ENCODE data around the gene CEP85L. TPM values are rescaled to one million over a fixed set of nuclear protein-coding genes. Genes with fewer than 3 reads are reported as not detected.

The CEP85L gene
- total RNA-seq, 4 donors from 2014 or later: 5.3 to 10.5 (median 8.7) TPM

GRCh38 chr6:118591897-118592296 lies 59.5 kb downstream of the CEP85L start:
- Histone ChIP-seq H3K27me3 (no peaks in the 10 kb centered on the region), H3K36me3 (no peaks in the 10 kb centered on the region), H3K27ac (no peak overlapping the region), H3K4me1 (peaks cover 0 to 6% (median 0%) of the 10 kb centered on the region in 4 donors), H3K4me3 (no peak overlapping the region), H3K9me3 (no peaks in the 10 kb centered on the region)
- TF ChIP-seq EP300 (IDR thresholded peaks at IDR 0.05; ENCODE audit: low read depth): no peak
- TF ChIP-seq POLR2A (IDR thresholded peaks at IDR 0.05): no peak
- TF ChIP-seq POLR2AphosphoS5 (IDR thresholded peaks at IDR 0.05): no peak
- TF ChIP-seq, protein P1, sequence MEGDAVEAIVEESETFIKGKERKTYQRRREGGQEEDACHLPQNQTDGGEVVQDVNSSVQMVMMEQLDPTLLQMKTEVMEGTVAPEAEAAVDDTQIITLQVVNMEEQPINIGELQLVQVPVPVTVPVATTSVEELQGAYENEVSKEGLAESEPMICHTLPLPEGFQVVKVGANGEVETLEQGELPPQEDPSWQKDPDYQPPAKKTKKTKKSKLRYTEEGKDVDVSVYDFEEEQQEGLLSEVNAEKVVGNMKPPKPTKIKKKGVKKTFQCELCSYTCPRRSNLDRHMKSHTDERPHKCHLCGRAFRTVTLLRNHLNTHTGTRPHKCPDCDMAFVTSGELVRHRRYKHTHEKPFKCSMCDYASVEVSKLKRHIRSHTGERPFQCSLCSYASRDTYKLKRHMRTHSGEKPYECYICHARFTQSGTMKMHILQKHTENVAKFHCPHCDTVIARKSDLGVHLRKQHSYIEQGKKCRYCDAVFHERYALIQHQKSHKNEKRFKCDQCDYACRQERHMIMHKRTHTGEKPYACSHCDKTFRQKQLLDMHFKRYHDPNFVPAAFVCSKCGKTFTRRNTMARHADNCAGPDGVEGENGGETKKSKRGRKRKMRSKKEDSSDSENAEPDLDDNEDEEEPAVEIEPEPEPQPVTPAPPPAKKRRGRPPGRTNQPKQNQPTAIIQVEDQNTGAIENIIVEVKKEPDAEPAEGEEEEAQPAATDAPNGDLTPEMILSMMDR (IDR thresholded peaks at IDR 0.05): no peak
- 71 to 73% methylated on average over 3 of the region's 3 CpGs for WGBS, 2 donors (ENCODE audit: low coverage in 1 of 2)
- in situ Hi-C loops (cut with MboI; ENCODE audit: low pct_ligation_motif_present in 1 of 4, low pct_unique_long_range_greater_than_20kb in 1 of 4, low sequenced_read_pairs in 3 of 4): no loop called here
- intact Hi-C loops (cut with DNase I; ENCODE audit: low total_unique reads): no loop called here
- DNase-seq: no peak

- intact Hi-C loops (cut with DNase I; ENCODE audit: low total_unique reads): no loop called here
- 65 to 73% methylated on average over 6 of the region's 6 CpGs for WGBS, 2 donors (ENCODE audit: low coverage in 1 of 2)
- no peak overlapping the region for H3K4me3 ChIP-seq
- DNase-seq: no peak
- no peaks in the 10 kb centered on the region for H3K27me3 ChIP-seq
- in situ Hi-C loops (cut with MboI; ENCODE audit: low pct_ligation_motif_present in 1 of 4, low pct_unique_long_range_greater_than_20kb in 1 of 4, low sequenced_read_pairs in 3 of 4): no loop called here
- H3K4me1 ChIP-seq: peaks cover 0 to 17% (median 3%) of the 10 kb centered on the region in 4 donors
- no peak overlapping the region for H3K27ac ChIP-seq
- no peaks in the 10 kb centered on the region for H3K36me3 ChIP-seq
- H3K9me3 ChIP-seq: no peaks in the 10 kb centered on the region
- TF ChIP-seq POLR2A (IDR thresholded peaks at IDR 0.05): no peak
- TF ChIP-seq POLR2AphosphoS5 (IDR thresholded peaks at IDR 0.05): no peak
- TF ChIP-seq, protein P1 (IDR thresholded peaks at IDR 0.05): no peak
- TF ChIP-seq EP300 (IDR thresholded peaks at IDR 0.05; ENCODE audit: low read depth): no peak
Observed at GRCh38 chr6:118589649-118590365, 61.6 kb downstream of the CEP85L start.

- 75 to 83% methylated on average over 1 to 4 of the region's 4 CpGs for WGBS, 2 donors (ENCODE audit: low coverage in 1 of 2)
- in situ Hi-C loops (cut with MboI; ENCODE audit: low pct_ligation_motif_present in 1 of 4, low pct_unique_long_range_greater_than_20kb in 1 of 4, low sequenced_read_pairs in 3 of 4): no loop called here
- Histone ChIP-seq H3K27ac (no peak overlapping the region), H3K4me3 (no peak overlapping the region), H3K36me3 (no peaks in the 10 kb centered on the region), H3K9me3 (no peaks in the 10 kb centered on the region), H3K27me3 (no peaks in the 10 kb centered on the region), H3K4me1 (peaks cover 0 to 17% (median 3%) of the 10 kb centered on the region in 4 donors)
- TF ChIP-seq POLR2A (IDR thresholded peaks at IDR 0.05): no peak
- TF ChIP-seq, protein P1 (IDR thresholded peaks at IDR 0.05): no peak
- TF ChIP-seq EP300 (IDR thresholded peaks at IDR 0.05; ENCODE audit: low read depth): no peak
- TF ChIP-seq POLR2AphosphoS5 (IDR thresholded peaks at IDR 0.05): no peak
- no peak for DNase-seq
- intact Hi-C loops (cut with DNase I; ENCODE audit: low total_unique reads): no loop called here
Observed at GRCh38 chr6:118589186-118589585, 62.2 kb downstream of the CEP85L start.

- Histone ChIP-seq H3K9me3 (no peaks in the 10 kb centered on the region), H3K4me1 (peaks cover 0 to 17% (median 3%) of the 10 kb centered on the region in 4 donors), H3K27me3 (no peaks in the 10 kb centered on the region), H3K27ac (no peak overlapping the region), H3K4me3 (no peak overlapping the region), H3K36me3 (no peaks in the 10 kb centered on the region)
- intact Hi-C loops (cut with DNase I; ENCODE audit: low total_unique reads): no loop called here
- no peak for DNase-seq
- 92% methylated on average over 5 of the region's 5 CpGs; no CpG with 5 or more reads in 1 of the 2 donors for WGBS, 2 donors (ENCODE audit: low coverage in 1 of 2)
- in situ Hi-C loops (cut with MboI; ENCODE audit: low pct_ligation_motif_present in 1 of 4, low pct_unique_long_range_greater_than_20kb in 1 of 4, low sequenced_read_pairs in 3 of 4): no loop called here
- TF ChIP-seq, protein P1 (IDR thresholded peaks at IDR 0.05): no peak
- no peak for TF ChIP-seq POLR2A (IDR thresholded peaks at IDR 0.05)
Observed at GRCh38 chr6:118588626-118589025, 62.8 kb downstream of the CEP85L start.

Measured in transverse colon (tissue), 4 donors.